Germinal center (tissue), 1 donor: Measurements from ENCODE around the gene PRUNE1.

Experiments
- DNase-seq: peaks from one replicate; pipeline ENCODE4 v3.0.0; 2012; ENCODE audit warnings: mixed read lengths, low spot score

The PRUNE1 gene, protein sequence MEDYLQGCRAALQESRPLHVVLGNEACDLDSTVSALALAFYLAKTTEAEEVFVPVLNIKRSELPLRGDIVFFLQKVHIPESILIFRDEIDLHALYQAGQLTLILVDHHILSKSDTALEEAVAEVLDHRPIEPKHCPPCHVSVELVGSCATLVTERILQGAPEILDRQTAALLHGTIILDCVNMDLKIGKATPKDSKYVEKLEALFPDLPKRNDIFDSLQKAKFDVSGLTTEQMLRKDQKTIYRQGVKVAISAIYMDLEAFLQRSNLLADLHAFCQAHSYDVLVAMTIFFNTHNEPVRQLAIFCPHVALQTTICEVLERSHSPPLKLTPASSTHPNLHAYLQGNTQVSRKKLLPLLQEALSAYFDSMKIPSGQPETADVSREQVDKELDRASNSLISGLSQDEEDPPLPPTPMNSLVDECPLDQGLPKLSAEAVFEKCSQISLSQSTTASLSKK

GRCh38 chr1:151008244-151009205 is at the start of gene PRUNE1:
PRUNE1 (plus strand) TSS chr1:151008449; CDS start chr1:151008633, 184 bp downstream.
- peak; percentile 98 for DNase-seq

DNA sequence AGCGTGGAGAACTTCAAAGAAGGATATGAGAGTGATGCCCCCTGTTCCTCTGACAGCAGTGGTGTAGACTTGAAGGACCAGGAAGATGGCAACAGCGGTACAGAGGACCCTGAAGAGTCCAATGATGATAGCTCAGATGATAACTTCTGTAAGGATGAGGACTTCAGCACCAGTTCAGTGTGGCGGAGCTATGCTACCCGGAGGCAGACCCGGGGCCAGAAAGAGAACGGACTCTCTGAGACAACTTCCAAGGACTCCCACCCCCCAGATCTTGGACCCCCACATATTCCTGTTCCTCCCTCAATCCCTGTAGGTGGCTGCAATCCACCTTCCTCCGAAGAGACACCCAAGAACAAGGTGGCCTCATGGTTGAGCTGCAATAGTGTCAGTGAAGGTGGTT is 47.6 kb upstream of the PRUNE1 start:
- DNase-seq: no peak

DNA sequence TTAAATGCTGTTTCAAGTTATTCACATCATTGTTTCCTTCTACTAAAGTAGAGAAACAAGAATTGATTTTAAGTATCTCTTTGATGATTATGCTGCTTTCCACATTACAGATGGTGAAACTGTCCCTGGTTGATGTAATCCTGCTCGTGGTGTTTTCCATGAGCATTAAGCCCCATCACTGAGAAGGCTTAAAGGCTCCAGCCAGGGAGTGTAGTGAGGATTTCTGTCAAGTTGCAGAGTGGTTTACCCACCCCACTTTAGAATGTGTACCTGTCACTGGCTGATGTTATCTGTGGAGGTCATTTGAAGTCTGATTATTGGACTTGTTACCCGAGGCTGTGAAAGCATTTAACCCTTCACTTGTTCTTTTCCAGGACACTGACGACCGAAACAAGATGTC is 46.5 kb upstream of the PRUNE1 start:
- DNase-seq: no peak

- no peak for DNase-seq
Observed at GRCh38 chr1:150963321-150964163, 44.7 kb upstream of the PRUNE1 start.

- DNase-seq: no peak
Observed at GRCh38 chr1:150964164-150964489, 44.1 kb upstream of the PRUNE1 start.

DNA sequence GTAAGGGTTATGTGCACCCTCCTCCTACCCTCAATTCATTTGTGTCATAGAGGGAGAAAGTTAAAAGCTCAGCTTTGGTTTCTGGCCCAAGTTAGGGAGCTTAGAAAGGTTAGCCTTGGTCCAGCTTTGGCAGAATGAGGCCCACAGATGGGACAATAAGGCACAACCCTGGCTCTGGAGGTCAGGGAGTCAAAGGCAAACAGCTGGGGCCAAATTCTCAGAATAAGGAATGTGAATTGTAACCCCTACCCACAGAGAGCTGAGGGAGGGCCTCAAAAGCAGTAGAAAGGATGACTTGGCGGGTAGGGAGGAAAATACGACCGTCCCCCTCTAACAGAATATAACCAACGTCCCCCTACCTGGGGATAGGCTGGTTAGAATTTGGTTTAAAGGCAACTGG is 42.6 kb upstream of the PRUNE1 start:
- no peak for DNase-seq

- no peak for DNase-seq
Observed at GRCh38 chr1:150966011-150966410, 42.2 kb upstream of the PRUNE1 start.

- no peak for DNase-seq
Observed at GRCh38 chr1:150967936-150968335, 40.3 kb upstream of the PRUNE1 start.

DNA sequence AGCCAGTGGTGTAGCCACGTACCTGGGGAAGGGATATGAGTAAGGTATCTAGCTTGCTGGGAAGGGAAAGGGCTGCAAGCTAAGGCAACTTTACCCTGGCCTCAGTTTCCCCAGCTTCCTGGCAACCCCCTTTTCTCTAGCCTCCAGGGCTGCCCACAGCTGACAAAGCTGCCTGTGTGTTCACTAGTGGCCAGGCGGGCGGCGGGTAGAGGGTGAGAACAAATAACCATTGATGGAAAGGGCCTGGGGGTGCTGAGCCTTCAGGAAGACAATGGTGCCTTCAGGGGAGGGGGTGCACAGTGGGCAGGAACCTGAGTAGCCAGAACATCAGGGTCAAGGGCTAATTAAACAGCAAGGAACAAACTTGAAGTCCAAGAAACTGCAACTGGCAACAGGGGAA is 39.8 kb upstream of the PRUNE1 start:
- DNase-seq: no peak

DNA sequence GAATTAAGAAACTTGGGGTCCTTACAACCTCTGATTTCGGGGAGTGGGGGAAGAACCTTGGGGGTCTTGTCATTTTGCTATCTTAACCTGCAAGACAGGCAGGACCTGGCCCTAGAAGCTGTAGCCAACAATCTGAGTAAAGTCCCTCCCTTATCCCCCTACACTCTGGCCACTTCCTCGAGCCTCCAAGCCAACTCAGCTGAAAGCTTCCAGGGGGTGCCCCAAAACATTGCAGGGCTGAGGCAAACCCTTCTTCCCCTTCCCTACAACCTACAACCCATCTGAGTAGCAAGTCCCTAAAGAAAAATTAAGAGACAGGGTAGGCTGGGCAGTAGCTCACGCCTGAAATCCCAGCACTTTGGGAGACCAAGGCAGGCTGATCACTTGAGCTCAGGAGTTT is 38.6 kb upstream of the PRUNE1 start:
- no peak for DNase-seq

DNA sequence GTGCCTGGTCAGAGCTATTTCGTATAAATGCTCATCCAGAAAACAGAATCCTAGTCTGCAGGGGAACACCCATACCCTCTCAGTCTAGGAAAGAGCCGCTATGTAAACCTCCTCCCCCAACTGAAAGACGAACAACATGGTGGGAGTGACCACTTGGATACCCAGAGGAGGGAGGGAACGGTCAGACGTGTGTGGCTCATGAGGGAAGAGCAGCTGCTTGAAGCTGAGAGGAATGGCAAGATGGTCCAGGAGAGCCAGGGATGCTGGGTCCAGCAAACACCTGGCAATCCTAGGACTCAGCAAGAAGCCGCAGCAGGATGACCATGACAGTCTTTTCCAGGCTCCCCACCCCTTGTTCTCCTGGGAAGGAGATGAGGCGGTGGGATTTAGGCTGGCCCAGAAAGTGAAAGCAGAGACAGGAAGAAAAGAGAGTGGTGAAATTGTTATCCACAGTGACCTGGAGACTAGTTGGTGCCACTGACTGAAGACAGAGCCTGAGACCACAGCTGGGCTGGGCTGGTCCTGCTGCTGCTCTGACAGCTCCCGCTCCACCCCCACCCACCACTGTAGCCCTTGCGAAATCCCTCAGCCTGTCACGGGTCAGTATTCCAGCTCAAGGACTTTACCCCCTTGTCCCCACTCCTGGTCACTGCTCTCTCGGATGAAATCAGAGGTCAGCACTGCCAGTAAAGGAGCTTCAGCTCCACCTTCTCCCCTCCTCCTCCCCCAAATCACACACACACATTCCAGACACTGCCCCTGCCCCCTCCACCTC is 37.3 kb upstream of the PRUNE1 start:
- DNase-seq: no peak

- DNase-seq: no peak
Observed at GRCh38 chr1:150971583-150972416, 36.4 kb upstream of the PRUNE1 start.

- no peak for DNase-seq
Observed at GRCh38 chr1:150972417-150972940, 35.8 kb upstream of the PRUNE1 start.

DNA sequence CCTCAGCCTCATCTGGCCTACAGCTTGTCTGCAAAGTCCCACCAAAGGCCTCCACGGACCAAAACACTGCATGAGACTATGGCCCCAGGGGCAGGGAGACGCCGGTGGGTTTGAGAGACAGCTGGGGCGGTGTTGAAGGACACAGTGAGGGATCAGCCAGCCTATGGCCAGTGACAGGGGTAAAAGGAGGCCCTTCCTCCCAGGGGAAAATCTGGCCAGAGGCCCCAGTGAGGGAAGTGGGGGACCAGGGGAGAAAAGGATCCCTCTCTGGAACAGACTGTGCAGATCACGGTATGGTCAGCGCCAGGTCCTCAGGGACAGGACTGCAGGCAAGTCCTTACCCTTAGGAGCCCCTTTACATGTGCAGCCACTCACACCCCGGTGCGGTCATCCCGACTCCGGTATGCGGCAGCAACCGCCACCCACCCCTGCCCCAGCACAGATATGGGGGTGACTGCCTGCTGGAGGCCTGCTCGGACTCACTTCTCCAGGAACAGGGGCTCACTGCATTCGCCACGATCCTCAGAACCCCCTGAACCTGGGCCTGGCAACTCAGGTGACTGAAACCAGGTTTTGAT is 34.9 kb upstream of the PRUNE1 start:
- DNase-seq: no peak

- DNase-seq: peak; percentile 50
Observed at GRCh38 chr1:150973836-150974579, 34.2 kb upstream of the PRUNE1 start.

DNA sequence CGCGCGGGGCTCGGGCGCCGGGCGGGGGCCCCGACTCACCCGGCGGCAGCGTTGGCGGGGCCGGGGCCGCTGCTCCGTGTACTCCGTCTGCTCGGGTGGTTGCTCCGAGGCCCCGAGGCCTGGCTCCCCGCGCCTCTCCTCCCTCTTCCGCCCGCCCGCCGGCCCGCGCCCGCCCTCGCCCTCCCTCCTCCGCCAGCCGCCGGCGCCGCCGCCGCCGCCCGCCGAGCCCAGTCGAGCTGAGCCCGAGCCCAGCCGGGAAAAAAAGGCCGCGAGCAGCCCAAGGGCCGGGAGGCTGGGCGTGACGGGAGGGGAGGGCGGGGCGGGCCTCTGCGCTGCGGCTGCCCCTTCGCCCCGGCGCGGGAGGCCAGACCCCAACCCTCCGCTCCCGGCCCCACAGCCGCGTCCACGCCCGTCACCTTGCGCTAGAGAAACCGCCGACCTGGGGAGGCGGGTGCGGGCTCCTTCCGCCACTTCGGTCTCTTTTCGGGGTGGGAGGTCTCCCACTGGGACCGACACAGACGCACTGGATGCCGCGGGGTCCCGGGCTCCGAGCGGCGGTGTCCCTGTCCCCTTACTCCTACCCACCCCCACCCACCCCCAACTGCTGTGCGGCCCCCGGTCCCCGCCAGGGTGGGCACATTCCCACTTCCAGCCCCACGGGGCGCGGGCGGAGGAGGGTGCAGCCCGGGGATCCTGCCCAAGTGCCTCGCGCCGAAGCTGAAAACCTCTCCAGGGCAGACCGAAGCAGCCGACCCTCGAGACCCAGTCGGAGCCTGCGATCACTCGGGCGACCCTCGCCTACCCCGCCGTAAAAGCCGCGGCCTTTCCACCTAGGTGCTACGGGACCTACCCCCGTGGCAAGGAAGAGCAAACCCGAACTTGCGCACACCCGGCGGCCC is 33.4 kb upstream of the PRUNE1 start, which contains the start of gene CERS2:
Gene CERS2 (minus strand): TSS at position 256 of the 899 bp plus-strand sequence. CDS start 5,745 bp downstream, outside the sequence.
- DNase-seq: peak; percentile 85

- no peak for DNase-seq
Observed at GRCh38 chr1:150976401-150976821, 31.8 kb upstream of the PRUNE1 start.
